NCI-H187 treated with DMSO at 0.1 percent for 48 hours (cell line): ENCODE results near the gene ZNF445.
A peak's percentile ranks its signal among the peaks of the same experiment; 100 is the strongest.
"Not testable (repeated sequence)": the region's sequence is repeated elsewhere in the genome, so short reads cannot be mapped to it uniquely, and the experiment has no call there.

ENCODE experiments used
- DNase-seq: peaks from one replicate; lab custom pipeline; 2025; lab: John Stamatoyannopoulos, UW

The ZNF445 gene

GRCh38 chr3:44477312-44478030, at the start of gene ZNF445:
Gene ZNF445, minus strand, starts transcription at chr3:44477670. Its CDS starts 22,121 bp downstream, at chr3:44455549.
- peak; percentile 8 for DNase-seq

- DNase-seq, result no peak
Observed at GRCh38 chr3:44525060-44525459, 47.6 kb upstream of the ZNF445 start.

- no peak for DNase-seq
Observed at GRCh38 chr3:44522494-44522933, 45.0 kb upstream of the ZNF445 start.

- no peak for DNase-seq
Observed at GRCh38 chr3:44521721-44522120, 44.3 kb upstream of the ZNF445 start.

GRCh38 chr3:44518782-44519156, 41.3 kb upstream of the ZNF445 start:
- no peak for DNase-seq

- no peak for DNase-seq
Observed at GRCh38 chr3:44516230-44516629, 38.8 kb upstream of the ZNF445 start.

- DNase-seq, result no peak
Observed at GRCh38 chr3:44513513-44513912, 36.0 kb upstream of the ZNF445 start.

- no peak for DNase-seq
Observed at GRCh38 chr3:44511238-44511566, 33.7 kb upstream of the ZNF445 start.

- DNase-seq, result no peak
Observed at GRCh38 chr3:44510000-44510368, 32.5 kb upstream of the ZNF445 start.

- DNase-seq, result no peak
Observed at GRCh38 chr3:44509393-44509921, 32.0 kb upstream of the ZNF445 start.

GRCh38 chr3:44506961-44507360, 29.5 kb upstream of the ZNF445 start:
- DNase-seq, result no peak

- DNase-seq, result no peak
Observed at GRCh38 chr3:44506556-44506955, 29.1 kb upstream of the ZNF445 start.

- no peak for DNase-seq
Observed at GRCh38 chr3:44504566-44504965, 27.1 kb upstream of the ZNF445 start.

- not testable (repeated sequence) for DNase-seq
Observed at GRCh38 chr3:44503178-44503577, 25.7 kb upstream of the ZNF445 start.

GRCh38 chr3:44501971-44502370, 24.5 kb upstream of the ZNF445 start:
- DNase-seq, result no peak

- not testable (repeated sequence) for DNase-seq
Observed at GRCh38 chr3:44499899-44500168, 22.4 kb upstream of the ZNF445 start.

GRCh38 chr3:44499149-44499898, 21.9 kb upstream of the ZNF445 start:
- DNase-seq, result no peak

GRCh38 chr3:44495636-44496415, 18.4 kb upstream of the ZNF445 start:
- DNase-seq, result no peak

- DNase-seq, result no peak
Observed at GRCh38 chr3:44492496-44492895, 15.0 kb upstream of the ZNF445 start.

GRCh38 chr3:44482721-44483120, 5.3 kb upstream of the ZNF445 start:
- DNase-seq, result no peak

- no peak for DNase-seq
Observed at GRCh38 chr3:44478606-44479094, 1.2 kb upstream of the ZNF445 start.

GRCh38 chr3:44478055-44478468, 592 bp upstream of the ZNF445 start:
- no peak for DNase-seq

- no peak for DNase-seq
Observed at GRCh38 chr3:44476963-44477311, 533 bp downstream of the ZNF445 start.
